HG03432 (cell line): Measurements from ENCODE around the gene DHX16.
"Not testable (repeated sequence)": the region's sequence is repeated elsewhere in the genome, so short reads cannot be mapped to it uniquely, and the experiment has no call there.

Experiments
- ATAC-seq: cut with Tn5 transposase; IDR thresholded peaks from one replicate; pipeline ENCODE4 v1.9.1; 2021; ENCODE audit warnings: mild to moderate bottlenecking, moderate library complexity; ENCODE audit not compliant: unreplicated experiment

The DHX16 gene

DNA sequence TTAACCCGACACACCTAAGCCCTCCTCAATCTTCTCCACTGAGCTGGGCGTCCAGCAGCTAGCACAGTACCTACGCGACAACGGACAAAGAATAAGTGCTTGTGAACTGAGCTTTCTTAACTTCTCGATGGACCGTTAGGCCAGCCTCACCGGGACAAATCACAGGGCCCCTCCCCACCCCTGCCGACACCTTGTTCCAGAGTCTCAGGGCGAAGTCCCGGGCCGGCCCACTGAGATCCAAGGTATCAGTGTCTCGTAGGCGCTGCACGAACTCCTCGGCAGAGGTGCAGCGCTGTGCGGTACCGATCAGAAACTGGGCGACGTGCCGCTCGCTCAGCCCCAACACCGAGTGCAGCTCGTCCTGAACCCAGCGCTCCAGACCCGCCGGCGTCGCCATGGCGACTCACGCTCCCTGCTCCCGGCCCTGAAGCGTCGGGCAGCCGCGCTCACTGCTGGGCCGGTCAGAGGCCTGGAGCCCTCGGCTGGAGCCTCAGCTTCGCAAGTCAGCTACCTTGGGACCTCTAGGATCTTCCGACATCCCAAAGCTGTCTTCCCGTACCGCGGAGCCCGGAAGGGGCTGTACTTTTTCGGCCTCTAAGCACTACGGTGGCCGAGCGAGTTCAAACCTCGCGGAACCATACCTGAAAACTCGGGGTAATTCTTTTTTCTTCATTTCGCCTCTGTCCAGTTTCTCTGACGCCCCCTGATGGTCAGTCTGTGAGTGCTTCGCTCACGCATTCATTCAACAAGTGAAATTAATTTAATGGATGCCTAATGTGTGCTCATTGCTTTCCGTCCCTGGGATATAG lies at the start of gene DHX16:
DHX16 (minus strand) TSS at position 562 of the 809 bp plus-strand sequence; CDS start at position 397, 165 bp downstream.
- ATAC-seq = peak; percentile 83

DNA sequence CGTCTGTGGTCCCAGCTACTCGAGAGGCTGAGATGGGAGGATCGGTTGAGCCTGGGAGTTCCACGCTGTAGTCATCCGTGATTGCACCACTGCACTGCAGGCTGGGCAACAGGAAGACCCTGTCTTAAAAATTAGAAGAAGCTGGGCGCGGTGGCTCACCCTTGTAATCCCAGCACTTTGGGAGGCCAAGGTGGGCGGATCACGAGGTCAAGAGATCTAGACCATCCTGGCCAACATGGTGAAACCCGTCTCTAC lies 49.1 kb upstream of the DHX16 start:
- not testable (repeated sequence) for ATAC-seq

DNA sequence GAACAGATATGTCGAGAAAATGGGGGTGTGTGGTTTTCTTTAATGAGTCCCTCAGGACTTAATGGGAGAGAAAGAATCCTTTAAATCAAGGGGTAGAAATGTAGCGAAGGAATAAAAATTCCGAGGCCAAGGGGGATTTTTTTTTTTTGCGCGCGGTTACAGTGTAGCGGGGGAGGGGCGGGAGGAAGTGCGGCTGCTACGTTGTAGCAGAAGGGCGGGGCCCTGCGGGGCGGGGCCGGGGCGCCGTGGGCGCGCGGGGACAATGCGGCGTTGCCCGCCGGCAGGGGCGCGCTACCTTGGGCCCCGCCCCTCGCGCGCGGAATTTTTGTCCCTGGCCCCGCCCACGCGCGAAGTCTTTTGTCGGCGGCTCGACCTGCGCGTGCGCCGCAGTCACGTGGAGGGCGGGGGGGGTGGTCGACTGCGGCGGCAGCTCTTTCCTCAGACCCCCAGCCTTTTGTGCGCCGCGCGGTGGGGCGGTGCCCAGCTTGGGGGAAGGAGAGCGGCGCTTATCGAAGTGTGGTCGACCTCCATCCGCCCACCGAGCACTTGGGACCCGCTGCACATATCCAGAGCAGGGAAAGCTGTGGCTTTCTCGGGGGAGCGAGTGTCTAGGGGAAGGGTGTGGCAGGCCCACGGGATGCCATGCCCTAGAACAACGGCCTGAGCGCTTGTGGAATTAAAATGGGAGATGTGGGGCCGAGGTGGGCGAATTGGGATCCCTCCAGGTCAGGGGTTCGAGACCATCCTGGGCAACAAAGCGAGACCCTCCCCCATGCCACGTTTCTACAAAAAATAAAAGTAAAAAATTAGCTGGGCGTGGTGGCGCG lies 48.6 kb upstream of the DHX16 start:
- ATAC-seq = peak; percentile 29

DNA sequence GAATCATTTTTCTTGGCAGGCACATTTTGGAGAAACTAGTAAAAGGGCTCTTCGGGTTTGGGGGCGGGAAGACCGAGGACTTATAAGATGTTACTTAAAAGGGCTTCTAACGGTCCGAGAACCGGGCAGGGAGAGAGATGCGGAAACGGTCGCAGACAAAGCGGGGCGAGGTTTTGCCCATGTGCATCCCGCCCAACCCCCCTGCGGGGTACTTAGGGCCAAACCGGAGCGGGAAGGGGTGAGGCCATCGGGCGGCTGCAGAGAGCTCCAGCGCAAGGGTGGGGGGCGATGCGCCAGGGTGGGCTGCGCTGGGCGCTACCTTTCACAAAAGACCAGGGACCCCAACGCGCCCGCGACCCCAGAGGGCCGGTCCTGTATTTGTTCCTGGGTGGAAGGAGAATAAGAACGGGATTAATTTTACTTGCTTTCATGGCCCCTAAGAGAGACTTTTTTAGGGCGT lies 48.0 kb upstream of the DHX16 start:
- ATAC-seq = no peak

DNA sequence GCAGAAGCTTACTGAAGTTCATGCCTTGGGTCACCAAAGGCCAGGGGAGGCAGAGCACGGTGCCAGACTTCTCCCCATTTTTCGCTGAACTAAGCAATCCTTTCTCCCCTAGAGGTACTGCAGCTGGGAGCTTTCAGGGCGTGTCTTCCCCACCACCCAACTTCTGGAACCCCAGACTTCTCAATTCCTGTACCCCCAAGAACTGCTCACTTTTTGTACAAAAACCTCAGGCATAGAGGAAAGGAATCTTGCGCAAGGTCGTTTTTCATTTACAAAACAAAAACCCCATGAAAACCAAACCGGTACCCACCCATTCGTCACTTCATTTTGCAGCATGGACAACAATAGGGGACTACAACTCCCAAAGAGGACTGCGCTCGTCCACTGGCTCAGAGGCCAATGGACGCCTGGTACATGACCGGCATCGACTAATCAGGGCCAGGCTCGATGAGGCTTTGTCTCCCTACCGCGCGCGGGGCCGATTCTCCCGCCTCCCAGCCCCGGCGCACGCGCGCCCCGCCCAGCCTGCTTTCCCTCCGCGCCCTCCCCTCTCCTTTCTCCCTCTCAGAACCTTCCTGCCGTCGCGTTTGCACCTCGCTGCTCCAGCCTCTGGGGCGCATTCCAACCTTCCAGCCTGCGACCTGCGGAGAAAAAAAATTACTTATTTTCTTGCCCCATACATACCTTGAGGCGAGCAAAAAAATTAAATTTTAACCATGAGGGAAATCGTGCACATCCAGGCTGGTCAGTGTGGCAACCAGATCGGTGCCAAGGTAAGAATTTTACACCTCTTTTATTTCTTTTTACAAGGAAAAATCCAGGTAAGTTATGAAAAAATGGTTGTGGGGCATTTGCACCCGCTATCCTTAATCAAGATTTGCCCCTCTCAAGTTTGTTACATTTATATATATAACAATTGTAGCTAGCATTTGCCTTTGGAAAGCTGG lies 47.3 kb upstream of the DHX16 start, which contains the start of gene TUBB:
TUBB (plus strand) TSS at position 562 of the 947 bp plus-strand sequence; CDS start at position 717, 155 bp downstream.
- peak; percentile 40 for ATAC-seq

DNA sequence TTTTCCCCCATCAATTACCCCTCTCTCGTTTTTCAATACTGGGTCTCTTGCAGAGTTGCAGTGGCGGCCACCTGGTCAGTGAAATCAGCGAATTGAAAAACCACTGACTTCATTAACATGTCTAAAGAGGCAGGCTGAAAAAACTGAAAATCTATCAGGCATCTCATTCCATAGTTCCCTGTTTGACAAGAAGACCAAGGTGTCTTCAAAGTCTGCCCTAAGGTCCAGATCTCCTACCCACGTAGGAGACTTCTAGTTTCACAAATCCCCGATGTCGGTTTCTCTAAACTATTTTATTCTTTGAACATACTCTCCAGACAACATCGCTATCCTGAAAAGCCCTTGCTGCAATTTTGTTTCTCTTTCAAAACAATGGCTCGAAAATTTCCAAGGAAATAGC lies 46.5 kb upstream of the DHX16 start:
- ATAC-seq = no peak

DNA sequence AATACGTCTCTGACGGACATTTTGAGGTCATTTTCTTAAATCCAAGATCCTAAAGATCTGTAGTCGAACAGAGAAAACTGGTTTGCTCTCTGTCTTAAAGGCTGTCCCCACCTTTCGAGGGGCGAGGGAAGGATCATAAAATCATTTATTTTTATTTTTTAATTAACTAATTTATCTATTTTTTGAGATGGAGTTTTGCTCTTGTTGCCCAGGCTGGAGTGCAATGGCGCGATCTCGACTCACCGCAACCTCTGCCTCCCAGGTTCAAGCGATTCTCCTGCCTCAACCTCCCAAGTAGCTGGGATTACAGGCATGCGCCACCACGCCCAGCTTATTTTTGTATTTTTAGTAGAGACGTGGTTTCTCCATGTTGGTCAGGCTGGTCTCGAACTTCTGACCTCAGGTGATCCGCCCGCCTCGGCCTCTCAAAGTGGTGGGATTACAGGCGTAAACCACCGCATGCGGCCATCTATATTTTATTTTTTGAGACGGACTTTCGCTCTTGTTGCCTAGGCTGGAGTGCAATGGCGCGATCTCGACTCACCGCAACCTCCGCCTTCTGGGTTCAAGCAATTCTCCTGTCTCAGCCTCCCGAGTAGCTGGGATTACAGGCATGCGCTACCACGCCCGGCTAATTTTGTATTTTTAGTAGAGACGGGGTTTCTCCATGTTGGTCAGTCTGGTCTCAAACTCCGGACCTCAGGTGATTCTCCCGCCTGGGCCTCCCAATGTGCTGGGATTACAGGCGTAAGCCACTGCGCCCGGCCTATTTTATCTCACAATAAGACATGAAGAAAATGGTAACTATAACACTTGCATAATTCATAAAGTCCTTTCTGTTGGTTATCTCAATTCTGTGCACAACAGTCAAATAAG lies 45.3 kb upstream of the DHX16 start:
- ATAC-seq = not testable (repeated sequence)

DNA sequence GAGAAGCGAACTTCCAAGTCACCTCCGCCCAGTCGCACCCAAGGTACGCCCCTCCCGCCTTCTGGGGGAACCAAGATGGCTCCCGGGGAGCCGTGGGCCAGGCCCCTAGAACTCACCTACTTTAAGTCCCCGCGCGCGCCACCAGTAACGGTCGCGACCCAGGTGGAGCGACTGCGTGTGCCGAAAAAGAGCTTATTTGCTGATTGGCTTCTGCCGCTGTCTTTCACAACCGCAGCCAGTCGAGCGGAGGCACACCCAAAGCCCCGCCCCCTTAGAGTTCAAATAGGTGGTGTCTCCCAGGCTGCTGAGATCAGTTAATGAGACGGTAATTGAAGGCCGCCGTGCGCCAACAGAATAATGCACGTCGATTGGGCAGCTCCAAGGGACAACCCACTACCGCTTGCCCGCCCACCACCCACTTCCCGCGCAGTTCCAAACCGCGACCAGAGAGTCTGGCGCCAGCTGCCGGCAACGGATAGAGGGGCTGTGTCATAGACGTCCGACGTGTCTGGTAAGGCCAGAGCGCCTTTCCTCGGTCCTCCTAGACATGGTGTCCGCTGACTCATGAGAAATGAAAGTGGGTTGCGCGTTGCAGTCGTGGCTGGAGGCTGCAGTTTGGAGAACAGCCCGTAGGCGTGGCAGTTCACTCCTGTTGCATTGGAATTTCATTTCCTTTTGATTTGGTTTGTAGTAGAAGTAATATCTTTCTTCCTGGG lies 44.5 kb upstream of the DHX16 start, which contains the start of gene MDC1:
MDC1 (minus strand) TSS at position 153 of the 716 bp plus-strand sequence. CDS start 2,106 bp downstream, outside the sequence.
- ATAC-seq = peak; percentile 67

DNA sequence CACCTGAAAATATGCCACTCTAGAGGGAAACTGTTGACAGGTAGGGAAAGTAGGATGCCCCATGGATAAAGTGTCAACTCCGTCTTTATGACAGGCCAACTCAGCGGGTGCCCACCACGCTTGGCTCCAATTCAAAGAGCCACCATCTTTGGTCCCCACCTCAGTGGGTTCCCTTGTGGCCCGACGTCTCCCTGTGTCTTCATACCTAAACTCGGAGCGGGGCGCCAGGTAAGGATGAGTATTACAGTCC lies 44.0 kb upstream of the DHX16 start:
- ATAC-seq = no peak

DNA sequence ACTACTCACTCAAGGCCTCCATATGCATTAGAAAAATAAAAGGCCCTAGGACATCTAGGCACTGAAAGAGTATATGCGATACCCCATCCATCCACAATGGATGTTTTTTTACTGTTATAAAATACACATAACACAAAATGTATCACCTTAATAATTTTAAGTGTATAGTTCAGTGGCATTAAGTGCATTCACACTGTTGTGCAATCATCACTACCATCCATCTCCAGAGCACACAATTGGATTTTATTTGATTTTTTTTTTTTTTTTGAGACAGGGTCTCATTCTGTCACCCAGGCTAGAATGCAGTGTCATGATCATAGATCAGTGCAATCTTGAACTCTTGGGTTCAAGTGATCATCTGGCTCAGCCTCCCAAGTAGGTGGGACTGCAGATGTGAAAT lies 41.5 kb upstream of the DHX16 start:
- no peak for ATAC-seq

DNA sequence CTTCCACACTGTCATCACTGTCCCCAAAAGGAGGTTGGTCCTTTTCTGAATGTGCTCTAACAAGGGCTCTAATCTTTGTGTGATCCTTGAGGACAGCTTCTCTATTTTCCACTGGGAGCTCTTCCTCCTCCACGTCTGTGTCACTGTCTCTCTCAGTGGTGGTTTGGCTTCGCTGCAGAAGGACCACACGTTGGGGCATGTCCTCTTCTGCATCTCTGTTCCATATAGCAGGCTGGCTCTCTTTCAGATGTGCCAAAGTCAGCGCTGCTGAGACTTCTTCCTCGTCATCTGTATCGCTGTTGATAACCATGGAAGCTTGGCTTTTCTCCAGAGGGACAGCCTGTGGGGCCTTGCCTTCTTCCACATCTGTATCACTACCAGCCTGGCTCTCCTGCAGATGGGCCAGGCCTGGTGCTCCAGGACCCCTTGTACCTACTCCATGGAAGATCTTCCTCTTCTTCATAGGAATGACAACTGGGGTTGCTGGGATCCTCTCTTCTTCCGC lies 39.7 kb upstream of the DHX16 start:
- ATAC-seq = no peak

DNA sequence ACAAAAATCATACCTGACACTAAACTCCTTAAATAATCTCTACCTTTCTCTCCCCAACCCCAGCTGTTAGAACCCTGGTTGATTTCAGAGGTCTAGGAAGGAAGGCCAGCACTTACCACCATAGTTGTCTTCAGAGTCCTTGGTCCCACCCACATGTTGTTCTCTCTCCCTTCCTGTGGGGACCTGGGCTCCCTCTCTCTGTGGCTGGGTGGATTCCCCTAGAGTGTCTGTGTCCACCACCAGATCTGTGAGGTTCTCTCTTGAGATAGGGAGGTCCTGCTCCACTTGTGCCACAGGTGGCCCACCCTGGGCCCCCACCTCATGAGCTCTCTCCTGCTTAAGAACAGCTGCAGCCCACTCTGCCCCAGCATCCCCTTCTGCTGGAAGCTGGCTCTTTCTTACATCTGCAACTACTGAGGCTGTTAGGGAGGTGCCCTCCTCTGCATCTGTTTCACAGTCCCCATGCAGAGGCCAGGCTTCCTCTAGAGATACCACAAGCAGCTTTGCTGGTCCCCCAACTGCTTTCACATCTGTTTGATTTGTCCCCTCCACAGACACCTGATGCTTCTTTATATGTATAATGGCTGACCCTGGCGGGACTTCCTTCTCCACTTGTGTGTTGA lies 39.1 kb upstream of the DHX16 start:
- no peak for ATAC-seq

DNA sequence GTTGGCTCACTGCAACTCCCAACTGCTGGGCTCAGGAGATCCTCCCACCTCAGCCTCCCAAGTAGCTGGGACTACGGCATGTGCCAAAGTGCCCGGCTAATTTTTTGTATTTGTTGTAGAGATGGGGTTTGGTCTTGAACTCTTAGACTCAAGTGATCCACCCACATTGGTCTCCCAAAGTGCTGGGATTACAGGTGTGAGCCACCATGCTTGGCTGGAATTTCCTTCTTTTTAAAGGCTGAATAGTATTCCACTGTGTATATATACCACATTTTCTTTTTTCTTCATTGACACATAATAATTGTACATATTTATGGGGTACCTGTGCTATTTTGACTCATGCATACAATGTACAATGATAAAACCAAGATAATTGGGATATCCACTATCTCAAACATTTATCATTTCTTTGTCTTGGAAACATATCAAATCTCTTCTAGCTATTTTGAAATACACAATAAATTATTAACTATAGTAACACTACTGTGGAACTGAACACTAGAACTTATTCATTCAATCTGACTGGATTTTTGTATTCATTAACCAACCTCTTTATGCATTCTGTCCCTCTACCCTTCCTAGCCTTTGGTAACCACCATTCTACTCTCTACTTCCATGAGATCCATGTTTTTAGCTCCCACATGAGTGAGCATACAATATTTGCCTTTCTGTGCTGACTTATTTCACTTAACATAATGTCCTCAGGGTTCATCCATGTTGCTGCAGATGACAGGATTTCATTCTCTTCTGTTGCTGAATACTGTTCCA lies 36.5 kb upstream of the DHX16 start:
- ATAC-seq = no peak

DNA sequence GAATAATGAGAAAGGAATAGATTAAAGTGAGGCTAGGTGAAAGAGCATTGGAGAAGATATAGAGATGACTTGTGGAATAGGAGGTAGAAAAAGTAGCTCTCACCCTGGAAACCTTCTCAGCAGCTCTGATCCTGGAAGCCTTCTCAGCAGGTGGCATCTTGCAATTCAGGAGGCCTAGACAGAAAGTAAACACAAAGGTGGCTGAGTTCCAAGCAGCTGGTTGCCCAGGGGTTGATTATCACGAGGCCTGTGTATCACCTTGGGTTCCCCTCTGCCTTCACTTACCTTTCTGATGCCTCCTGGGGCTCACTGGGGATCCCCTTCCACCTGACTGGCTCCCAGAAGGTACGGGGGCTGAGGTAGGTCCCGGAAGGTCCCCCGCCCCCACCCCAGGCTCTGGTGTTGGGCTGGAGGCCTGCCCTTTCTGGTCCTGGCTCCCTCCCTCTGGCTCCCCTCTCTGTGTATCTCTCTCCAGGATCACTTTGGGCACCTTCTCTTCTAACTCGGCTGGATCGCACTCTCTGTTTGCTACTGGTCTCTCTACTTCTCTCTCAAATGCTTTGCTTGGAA lies 34.6 kb upstream of the DHX16 start:
- no peak for ATAC-seq

DNA sequence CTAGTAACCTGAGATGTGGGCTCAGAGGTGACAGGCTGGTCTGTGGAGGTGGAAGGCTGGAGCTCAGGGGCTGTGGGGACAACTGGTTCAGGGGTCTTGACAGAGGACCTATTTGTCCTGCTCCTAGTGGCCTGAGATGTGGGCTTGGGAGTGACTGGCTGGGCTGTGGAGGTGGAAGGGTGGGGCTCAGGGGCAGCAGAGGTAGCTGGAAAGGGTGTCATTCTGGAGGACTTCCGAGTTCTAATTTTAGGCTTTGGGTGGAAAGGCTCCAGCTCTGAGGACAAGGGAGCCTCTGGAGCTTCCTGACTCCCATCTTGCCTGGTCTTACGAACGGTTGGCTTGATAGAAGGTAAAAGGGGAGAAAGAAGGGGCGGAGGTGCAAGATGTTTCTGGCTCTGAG lies 32.8 kb upstream of the DHX16 start:
- ATAC-seq = no peak

DNA sequence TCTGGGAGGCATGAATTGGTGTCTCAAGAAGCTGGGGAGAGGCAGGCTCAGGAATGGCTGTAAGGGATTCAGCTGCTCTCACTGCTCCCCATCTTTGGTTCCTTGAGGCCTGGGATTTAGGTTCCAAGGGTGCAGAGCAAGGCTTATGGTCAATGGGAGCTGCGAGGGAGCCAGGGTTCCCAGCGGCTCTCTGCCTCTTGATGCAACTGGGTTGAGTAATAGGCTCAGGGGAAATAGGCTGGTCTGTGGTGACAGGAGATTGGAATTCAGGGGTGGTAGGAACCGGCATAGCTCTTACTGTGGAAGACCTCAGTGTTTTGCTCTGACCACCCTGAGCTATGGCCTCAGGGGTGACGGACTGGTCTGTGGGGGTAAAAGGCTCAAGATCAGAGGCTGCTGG lies 31.0 kb upstream of the DHX16 start:
- ATAC-seq = no peak

DNA sequence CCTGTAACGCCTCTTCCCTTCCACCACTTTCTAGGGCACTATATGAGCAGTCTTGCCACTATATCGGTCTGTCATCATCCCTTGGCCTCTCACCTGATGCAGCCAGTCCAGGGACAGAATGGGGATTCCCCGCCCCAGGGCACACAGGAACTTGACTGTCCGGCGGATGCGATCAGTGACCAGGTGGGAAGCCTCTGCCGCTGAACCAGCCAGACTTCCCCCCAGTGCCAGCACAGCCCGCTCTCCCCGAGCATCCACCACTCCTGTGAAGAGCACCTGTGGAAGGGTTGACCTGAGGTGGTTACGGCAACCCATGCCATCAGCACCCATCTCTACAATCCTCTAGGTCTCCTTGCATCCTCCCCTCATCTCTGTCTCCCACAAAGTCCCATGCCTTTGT lies 30.2 kb upstream of the DHX16 start:
- no peak for ATAC-seq

DNA sequence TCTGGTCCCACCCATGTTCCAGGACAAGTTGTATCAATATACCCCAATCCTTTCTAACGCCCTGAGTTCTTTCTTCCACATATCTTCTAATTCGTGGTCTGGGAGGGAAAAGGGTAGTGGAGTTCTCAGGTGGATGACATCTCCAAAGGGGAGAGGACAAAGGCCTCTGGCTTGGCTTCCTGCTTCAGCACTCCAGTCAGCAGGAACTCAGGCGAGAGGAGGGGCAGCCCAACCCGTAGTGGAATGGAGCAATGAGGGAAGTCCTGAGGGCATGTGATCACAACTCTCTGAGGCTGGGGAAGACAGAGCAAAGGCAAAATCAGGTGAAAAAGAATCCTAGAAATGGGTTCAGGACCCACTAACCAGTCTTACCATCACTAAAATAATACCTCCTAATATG lies 27.5 kb upstream of the DHX16 start:
- no peak for ATAC-seq
